Adipocyte (in vitro differentiated cells): Measurements from ENCODE around the gene TIGD7.
A peak's percentile ranks its signal among the peaks of the same experiment; 100 is the strongest.

Experiments used
- DNase-seq: peaks from one replicate; pipeline ENCODE4 v3.0.0-alpha.2; 2015; ENCODE audit warnings: low read depth
- H3K27me3 ChIP-seq: replicated peaks from 2 replicates; pipeline ENCODE4 v1.7.0; 2013; ENCODE audit warnings: mild to moderate bottlenecking, low read length, moderate library complexity; ENCODE audit not compliant: control insufficient read depth, insufficient read depth
- H3K36me3 ChIP-seq: 2 replicates; pipeline ENCODE4 v1.7.0; 2013; ENCODE audit warnings: low read length, mild to moderate bottlenecking, moderate library complexity; ENCODE audit not compliant: control insufficient read depth, insufficient read depth, severe bottlenecking
- H3K4me1 ChIP-seq: 2 replicates; pipeline ENCODE4 v1.7.0; 2013; ENCODE audit warnings: mild to moderate bottlenecking, low read length, moderate library complexity; ENCODE audit not compliant: control insufficient read depth, insufficient read depth
- H3K4me3 ChIP-seq: 2 replicates; pipeline ENCODE4 v1.7.0; 2013; ENCODE audit warnings: mild to moderate bottlenecking, low read length, moderate library complexity
- H3K9ac ChIP-seq: 2 replicates; pipeline ENCODE4 v1.7.0; 2013; ENCODE audit warnings: mild to moderate bottlenecking, low read length, moderate library complexity
- H3K9me3 ChIP-seq: 2 replicates; pipeline ENCODE4 v1.7.0; 2013; ENCODE audit warnings: mild to moderate bottlenecking, low read length, moderate library complexity; ENCODE audit not compliant: control insufficient read depth

Gene TIGD7, protein sequence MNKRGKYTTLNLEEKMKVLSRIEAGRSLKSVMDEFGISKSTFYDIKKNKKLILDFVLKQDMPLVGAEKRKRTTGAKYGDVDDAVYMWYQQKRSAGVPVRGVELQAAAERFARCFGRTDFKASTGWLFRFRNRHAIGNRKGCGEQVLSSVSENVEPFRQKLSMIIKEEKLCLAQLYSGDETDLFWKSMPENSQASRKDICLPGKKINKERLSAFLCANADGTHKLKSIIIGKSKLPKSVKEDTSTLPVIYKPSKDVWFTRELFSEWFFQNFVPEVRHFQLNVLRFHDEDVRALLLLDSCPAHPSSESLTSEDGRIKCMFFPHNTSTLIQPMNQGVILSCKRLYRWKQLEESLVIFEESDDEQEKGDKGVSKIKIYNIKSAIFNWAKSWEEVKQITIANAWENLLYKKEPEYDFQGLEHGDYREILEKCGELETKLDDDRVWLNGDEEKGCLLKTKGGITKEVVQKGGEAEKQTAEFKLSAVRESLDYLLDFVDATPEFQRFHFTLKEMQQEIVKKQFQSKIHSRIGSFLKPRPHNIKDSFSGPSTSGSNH

DNA sequence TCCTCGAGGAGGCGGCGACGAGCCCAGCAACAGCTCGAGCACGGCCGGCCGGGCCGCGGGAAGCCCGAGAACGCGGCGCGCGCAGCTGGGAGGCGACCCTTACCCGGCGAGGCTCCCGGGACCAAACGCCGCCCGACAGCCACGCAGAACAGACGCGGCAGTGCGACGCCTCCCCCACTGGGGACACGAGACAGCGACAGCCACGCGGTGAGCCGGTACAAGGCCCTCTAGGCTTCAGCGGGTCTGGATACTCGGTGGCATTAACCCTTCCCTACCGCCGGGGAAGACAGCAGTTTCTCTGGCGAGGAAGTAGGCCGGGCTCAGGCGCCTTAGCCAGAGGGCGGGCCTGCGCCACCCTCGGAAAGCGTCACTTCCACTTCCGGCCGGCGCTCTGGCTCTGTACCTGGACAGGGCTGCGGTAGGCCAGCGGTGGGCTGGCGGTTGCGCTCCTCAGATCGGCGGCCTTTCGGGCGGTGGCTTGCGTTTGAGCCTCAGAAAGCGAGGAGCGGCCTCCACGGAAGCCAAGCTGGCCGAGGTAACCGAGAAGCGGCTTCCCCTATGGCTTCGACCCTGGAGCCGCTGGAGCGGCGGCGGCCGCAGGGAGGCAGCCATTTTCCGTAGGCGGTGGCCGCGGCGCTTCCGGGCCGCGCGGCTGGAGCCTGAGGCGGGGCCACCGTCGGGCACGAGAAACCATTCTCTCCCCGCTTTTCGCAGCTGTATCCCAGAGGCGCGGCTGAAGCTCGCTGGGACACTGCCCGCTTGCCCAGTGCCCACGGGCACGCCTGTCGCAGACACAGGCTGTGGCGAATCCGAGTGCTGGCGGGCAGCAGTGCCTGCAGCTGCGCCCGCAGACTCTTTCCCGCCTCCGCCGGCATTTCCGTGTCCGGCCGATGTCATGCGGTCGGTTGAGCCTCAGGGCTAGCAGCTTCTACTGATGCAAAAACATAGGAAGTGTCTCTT, at the start of gene TIGD7, which contains the start of gene ZNF75A:
TSS of gene TIGD7 (minus strand) at position 322 of the 960 bp plus-strand sequence. CDS start 4,816 bp downstream, outside the sequence.
TSS of gene ZNF75A (plus strand) at position 389 of the 960 bp plus-strand sequence. CDS start 2,932 bp downstream, outside the sequence.
- peak; percentile 94 for DNase-seq
- Histone ChIP-seq H3K27me3 (no peaks in the 10 kb centered on the region), H3K9me3 (peaks cover 50% of the 10 kb centered on the region), H3K9ac (peak within 1 kb of the TSS; percentile 91), H3K4me3 (peak within 1 kb of the TSS; percentile 92), H3K36me3 (peaks cover 48% of the 10 kb centered on the region), H3K4me1 (peaks cover 14% of the 10 kb centered on the region)

DNA sequence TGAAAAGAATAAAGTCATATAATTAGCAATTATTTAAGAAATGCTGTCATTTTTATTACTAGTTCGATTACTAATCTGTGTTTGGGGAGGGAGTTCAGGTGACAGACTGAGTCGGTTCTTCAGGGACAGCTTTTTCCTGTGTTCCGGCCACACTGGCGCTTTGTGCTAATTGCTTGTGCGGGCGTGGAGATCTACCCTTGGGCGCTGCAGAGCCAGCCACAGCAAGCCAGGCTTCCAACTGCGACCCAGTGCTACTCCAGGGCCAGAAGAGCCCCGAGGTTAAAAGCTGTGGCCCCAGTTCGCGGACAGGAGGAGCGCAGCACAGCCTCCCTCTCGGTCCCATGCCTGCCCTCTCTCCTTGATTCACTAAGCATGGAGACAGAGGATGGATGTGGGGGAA, 43.9 kb upstream of the TIGD7 start:
- Histone ChIP-seq H3K27me3 (no peaks in the 10 kb centered on the region), H3K9ac (no peak overlapping the region), H3K4me3 (no peak overlapping the region), H3K9me3 (no peaks in the 10 kb centered on the region), H3K4me1 (no peaks in the 10 kb centered on the region), H3K36me3 (no peaks in the 10 kb centered on the region)
- DNase-seq: no peak

DNA sequence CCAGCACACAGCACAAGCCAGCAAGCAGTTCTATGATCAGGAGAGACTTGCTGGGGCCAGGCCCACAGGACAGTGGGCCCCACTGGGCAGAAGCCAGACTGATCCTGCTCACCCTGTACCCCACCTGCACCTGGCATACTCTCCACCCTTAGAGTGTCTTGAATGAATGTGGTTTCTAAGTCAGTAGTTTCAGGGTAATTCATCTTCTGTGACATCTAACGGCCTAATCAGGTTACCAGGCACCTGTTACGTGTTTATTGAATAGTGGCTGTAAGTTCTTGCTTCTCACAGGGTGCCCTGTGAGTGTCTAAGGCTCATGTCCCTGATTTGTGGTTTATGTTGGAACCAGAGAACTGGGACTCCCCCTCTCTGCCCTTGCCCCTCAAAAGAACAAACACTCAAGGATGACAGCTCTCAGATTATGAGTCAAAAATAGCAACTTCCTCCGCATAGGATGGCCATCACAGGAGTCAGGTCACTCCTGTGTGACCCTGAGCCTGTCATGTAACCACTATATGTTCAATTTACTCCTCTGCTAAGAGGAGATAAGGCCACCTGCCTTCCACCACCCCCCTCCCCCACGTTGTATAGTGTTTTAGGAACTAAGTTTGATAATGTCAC, 43.4 kb upstream of the TIGD7 start:
- Histone ChIP-seq H3K4me3 (no peak overlapping the region), H3K4me1 (no peaks in the 10 kb centered on the region), H3K9me3 (no peaks in the 10 kb centered on the region), H3K27me3 (no peaks in the 10 kb centered on the region), H3K9ac (no peak overlapping the region), H3K36me3 (no peaks in the 10 kb centered on the region)
- no peak for DNase-seq

DNA sequence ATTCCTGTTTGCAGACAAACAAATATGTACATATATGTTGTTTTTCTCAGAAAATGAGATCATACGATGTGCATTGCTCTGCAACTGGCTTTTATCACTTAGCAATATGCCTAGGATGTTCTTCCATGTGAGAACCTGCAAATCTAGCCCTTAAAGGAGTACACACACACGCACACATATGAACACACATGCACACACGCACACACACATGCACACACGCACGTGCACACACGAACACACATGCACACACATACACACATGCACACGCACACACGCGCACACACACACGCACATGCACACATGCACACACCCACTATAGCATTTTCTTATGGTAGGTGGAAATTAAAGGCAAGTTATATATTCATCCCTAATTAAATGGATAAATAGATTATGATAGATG, 42.4 kb upstream of the TIGD7 start:
- no peaks in the 10 kb centered on the region for H3K27me3 ChIP-seq
- DNase-seq: no peak
- no peaks in the 10 kb centered on the region for H3K4me1 ChIP-seq
- no peaks in the 10 kb centered on the region for H3K36me3 ChIP-seq
- H3K9me3 ChIP-seq: no peaks in the 10 kb centered on the region
- no peak overlapping the region for H3K4me3 ChIP-seq
- H3K9ac ChIP-seq: no peak overlapping the region

DNA sequence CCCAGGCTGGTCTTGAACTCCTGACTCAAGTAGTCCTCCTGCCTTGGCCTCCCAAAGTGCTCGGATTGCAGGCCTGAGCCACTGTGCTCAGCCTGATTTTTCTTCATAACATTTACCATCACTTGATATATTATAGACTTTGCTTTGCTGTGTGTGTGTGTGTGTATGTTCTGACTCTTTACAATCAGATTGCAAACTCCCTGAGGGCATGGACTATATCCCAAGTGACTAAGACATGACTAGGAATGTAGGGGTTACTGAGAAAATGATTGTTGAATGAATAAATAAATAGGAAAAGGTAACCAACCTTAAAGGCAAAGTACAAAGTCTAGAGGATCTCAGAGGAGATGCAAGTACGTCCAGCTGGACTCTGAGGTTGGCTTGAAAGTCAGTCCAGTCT, 40.8 kb upstream of the TIGD7 start:
- no peak for DNase-seq
- Histone ChIP-seq H3K9me3 (no peaks in the 10 kb centered on the region), H3K36me3 (no peaks in the 10 kb centered on the region), H3K27me3 (no peaks in the 10 kb centered on the region), H3K9ac (no peak overlapping the region), H3K4me1 (no peaks in the 10 kb centered on the region), H3K4me3 (no peak overlapping the region)

DNA sequence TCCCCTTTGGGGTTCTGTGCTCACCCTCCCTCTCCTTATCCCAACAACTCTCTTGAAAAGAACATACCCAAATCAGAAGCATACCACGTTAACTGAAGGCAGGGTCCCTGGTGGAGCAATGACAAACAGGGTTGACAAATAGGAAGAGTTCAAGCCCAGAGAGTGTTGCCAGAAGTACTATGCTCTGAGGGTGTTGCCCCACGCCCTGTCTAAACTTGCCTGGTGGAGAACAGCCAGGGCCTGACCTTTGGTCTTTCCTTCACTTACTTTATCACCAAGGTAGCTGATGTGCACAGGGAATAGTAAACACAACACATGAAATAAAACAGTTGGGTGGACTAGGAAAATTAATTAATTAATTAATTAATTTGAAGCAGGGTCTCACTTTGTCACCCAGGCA, 23.4 kb upstream of the TIGD7 start:
- no peak overlapping the region for H3K4me3 ChIP-seq
- H3K9ac ChIP-seq: no peak overlapping the region
- no peaks in the 10 kb centered on the region for H3K4me1 ChIP-seq
- no peaks in the 10 kb centered on the region for H3K36me3 ChIP-seq
- H3K27me3 ChIP-seq: no peaks in the 10 kb centered on the region
- H3K9me3 ChIP-seq: peaks cover 6% of the 10 kb centered on the region
- DNase-seq: no peak

DNA sequence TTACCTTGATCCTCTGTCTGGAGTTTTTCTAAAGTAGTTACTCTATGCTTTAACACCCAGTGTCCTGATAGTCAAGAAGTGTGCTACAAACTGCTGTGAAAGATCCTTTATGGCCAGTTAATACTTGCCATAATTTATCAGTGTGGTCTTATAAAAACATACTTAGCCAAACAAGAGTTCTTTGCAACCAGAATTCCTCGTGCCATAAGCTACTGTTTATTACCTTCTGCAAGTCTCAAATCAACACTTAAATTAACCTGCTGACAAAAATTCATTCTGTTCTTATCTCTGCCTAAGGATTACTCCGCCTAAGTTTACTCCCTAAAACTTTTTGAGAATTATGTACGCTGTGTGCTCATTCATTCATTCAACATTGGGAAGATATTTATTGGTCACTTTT, 22.9 kb upstream of the TIGD7 start:
- Histone ChIP-seq H3K4me3 (no peak overlapping the region), H3K27me3 (no peaks in the 10 kb centered on the region), H3K36me3 (no peaks in the 10 kb centered on the region), H3K4me1 (no peaks in the 10 kb centered on the region), H3K9me3 (peaks cover 11% of the 10 kb centered on the region), H3K9ac (no peak overlapping the region)
- no peak for DNase-seq

DNA sequence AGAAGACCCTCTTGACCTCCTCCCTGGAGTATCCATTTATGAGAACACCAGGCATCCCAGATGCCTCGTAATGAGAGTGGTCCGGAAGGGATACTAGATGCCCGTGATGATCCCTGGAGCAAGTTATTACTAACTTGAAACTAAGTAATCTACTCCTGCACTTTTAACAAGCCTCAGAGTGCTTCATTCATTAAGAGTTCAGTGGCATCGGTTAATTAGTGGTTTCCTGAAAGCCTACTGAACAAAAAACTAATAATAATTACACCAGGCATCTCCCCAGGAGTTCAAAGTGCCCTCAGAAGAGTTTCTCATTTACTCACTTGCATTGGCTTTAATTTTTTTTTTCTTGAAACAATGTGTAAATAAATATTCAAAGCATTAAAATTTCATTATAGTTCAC, 22.3 kb upstream of the TIGD7 start:
- H3K9me3 ChIP-seq: peaks cover 16% of the 10 kb centered on the region
- H3K27me3 ChIP-seq: no peaks in the 10 kb centered on the region
- H3K9ac ChIP-seq: no peak overlapping the region
- H3K4me3 ChIP-seq: no peak overlapping the region
- no peaks in the 10 kb centered on the region for H3K4me1 ChIP-seq
- H3K36me3 ChIP-seq: no peaks in the 10 kb centered on the region
- no peak for DNase-seq

DNA sequence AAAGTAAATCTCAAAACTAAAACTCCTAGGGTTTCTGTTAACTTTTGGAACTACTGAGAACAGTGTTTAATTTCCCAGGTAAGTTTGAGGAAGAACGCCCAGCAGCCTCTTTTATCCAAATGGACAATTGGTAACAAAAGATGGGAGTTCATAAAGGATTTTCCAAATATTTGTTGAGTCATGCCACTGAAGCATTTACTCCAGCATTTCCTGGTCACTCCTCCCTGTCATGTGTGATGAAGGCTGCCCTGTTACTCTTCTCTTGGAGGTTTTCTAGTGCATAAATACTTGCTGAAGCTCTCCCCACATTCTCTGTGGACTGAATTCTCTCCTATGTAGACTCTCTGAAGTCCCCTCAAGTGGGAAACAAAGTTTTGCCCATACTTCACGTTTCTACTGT, 16.6 kb upstream of the TIGD7 start:
- DNase-seq: no peak
- H3K4me3 ChIP-seq: no peak overlapping the region
- no peak overlapping the region for H3K9ac ChIP-seq
- H3K36me3 ChIP-seq: peaks cover 28% of the 10 kb centered on the region
- H3K9me3 ChIP-seq: peaks cover 72% of the 10 kb centered on the region
- no peaks in the 10 kb centered on the region for H3K4me1 ChIP-seq
- no peaks in the 10 kb centered on the region for H3K27me3 ChIP-seq

DNA sequence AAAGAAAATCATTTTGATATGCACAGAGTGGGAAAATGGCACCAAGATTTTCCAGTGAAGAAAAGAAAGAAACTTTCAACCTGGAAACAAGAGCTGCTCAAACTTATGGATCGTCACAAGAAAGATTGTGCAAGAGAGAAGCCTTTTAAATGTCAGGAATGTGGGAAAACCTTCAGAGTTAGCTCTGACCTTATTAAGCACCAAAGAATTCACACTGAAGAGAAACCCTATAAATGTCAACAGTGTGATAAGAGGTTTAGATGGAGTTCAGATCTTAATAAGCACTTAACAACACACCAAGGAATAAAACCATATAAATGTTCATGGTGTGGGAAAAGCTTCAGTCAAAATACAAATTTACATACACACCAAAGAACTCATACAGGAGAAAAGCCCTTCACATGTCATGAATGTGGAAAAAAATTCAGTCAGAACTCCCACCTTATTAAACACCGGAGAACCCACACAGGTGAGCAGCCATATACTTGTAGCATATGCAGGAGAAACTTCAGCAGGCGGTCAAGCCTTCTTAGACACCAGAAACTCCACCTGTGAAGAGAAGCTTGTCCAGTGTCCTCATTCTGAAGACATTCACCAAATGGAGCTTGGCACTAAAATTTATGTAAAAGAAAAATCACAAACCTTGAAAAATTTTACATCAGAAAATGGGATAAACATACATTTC, 12.2 kb upstream of the TIGD7 start:
- no peak overlapping the region for H3K9ac ChIP-seq
- H3K36me3 ChIP-seq: peaks cover 71% of the 10 kb centered on the region
- DNase-seq: peak; percentile 11
- no peaks in the 10 kb centered on the region for H3K27me3 ChIP-seq
- H3K4me1 ChIP-seq: no peaks in the 10 kb centered on the region
- H3K9me3 ChIP-seq: peaks cover 99% of the 10 kb centered on the region
- H3K4me3 ChIP-seq: peak overlapping the region; percentile 69
